Measurements from ENCODE around the gene LPCAT4. TPM values are rescaled to one million over a fixed set of nuclear protein-coding genes. Genes with fewer than 3 reads are reported as not detected.
"Not testable (repeated sequence)": the region's sequence is repeated elsewhere in the genome, so short reads cannot be mapped to it uniquely, and the experiment has no call there.

Gene LPCAT4
- total RNA-seq (2014; rRNA removed; shearing (Covaris generic)): 22.3 and 25.4 TPM in 2 replicates
- 49.6 and 61.2 TPM in 2 replicates for polyA plus RNA-seq (2015; cell fraction: cytosol; rRNA removed)
- 194 and 241 TPM in 2 replicates for polyA plus RNA-seq (2015; cell fraction: nucleus; rRNA removed)

GRCh38 chr15:34367101-34368081 lies at the start of gene LPCAT4:
Gene LPCAT4 (minus strand): TSS chr15:34367196. CDS start chr15:34367100, 96 bp downstream.
- peak; percentile 93 for DNase-seq (ENCODE audit: low read depth)

GRCh38 chr15:34409511-34409910 lies 42.5 kb upstream of the LPCAT4 start:
- not testable (repeated sequence) for DNase-seq (ENCODE audit: low read depth)

DNA sequence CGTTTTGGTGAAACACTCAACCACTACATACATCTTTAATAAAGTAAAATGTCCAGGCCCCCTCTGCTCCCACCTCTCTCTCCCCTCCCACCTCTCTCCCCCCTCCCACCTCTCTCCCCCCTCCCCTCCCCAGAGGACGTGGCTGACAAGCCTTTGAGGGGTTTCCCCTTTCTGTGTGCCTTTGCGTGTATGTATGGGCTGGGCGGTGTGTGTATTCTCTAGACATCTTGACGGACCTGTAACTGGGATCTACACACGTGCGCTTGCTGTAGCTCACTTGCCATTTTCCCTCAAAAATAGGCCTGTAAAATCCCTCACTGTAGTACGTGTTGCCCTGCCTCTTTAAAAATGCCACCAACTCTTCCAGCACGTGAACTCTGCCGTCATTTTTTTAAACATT lies 42.0 kb upstream of the LPCAT4 start:
- not testable (repeated sequence) for DNase-seq (ENCODE audit: low read depth)

- DNase-seq (ENCODE audit: low read depth): not testable (repeated sequence)
Measured at GRCh38 chr15:34403899-34404298, 36.9 kb upstream of the LPCAT4 start.

- not testable (repeated sequence) for DNase-seq (ENCODE audit: low read depth)
Measured at GRCh38 chr15:34403160-34403598, 36.2 kb upstream of the LPCAT4 start.

- DNase-seq (ENCODE audit: low read depth): not testable (repeated sequence)
Measured at GRCh38 chr15:34397637-34398259, 30.8 kb upstream of the LPCAT4 start.

DNA sequence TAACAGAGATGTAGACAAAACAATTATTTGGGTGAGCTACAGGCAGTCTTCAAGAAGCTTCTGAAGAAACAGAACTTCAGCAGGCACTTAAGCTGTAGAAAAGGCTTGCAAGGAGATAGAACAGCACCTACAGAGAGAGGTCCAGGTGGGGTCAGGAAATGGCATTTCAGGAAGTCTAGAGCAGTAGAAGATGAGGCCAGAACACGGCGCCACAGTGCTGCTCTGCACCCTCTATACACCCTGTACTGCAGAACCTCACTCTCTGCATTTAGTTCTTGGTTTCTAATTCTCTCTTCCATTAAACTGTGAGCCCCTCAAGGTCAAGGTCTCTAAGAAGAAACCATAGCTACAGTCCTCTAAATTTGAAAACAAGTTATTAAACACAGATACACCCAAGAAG lies 26.0 kb upstream of the LPCAT4 start:
- not testable (repeated sequence) for DNase-seq (ENCODE audit: low read depth)

- not testable (repeated sequence) for DNase-seq (ENCODE audit: low read depth)
Measured at GRCh38 chr15:34389594-34390086, 22.6 kb upstream of the LPCAT4 start.

DNA sequence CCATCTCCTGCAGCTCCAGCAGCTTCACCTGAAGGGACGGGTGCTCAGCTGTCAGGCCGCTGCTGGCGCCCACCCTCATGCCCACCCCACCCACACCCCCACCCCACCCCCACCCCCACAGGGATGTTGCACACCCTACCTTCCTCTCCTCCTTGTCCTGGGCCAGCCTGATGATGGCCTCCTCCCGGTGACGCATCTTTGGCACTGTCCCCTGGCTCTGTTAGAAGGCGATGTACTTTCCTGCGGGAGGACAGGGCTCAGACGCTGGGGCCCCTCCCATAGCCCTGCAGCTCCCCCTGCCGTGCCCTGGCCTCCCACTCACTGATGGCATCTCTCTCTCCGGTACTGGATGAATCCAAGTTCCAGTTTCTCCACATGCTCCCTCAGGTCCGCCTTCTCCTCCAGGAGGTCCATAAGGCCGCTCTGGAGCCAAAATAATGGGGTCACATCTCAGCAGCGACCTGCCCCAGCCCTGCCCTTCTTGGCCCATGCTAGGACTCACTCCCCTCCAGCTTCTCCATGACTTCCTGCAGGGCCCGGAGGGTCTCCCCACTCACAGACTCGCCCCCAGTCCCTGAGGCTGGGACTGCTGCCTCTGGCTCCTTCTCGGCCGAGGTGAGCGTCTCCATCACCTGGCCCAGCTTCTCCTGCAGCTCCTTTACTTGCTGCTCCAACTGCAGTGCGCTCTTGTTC lies 15.0 kb upstream of the LPCAT4 start:
- not testable (repeated sequence) for DNase-seq (ENCODE audit: low read depth)

GRCh38 chr15:34380491-34380890 lies 13.5 kb upstream of the LPCAT4 start:
- DNase-seq (ENCODE audit: low read depth): not testable (repeated sequence)

DNA sequence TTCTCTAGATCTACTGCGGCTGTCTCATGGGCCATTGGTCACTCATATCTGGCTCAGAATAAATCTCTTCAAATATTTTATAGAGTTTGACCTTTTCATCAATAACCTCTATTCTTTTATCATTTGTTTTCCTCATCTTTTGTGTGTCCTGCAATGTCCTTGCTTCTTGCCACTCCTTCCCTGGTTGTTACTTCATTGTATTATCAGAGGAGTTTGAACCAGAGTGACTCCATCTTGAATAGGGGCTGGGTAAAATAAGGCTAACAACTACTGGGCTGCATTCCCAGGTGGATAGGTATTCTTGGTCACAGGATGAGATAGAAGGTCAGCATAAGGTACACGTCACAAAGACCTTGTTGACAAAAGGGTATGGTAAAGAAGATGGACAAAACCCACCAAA lies 9.9 kb upstream of the LPCAT4 start:
- DNase-seq (ENCODE audit: low read depth): no peak

DNA sequence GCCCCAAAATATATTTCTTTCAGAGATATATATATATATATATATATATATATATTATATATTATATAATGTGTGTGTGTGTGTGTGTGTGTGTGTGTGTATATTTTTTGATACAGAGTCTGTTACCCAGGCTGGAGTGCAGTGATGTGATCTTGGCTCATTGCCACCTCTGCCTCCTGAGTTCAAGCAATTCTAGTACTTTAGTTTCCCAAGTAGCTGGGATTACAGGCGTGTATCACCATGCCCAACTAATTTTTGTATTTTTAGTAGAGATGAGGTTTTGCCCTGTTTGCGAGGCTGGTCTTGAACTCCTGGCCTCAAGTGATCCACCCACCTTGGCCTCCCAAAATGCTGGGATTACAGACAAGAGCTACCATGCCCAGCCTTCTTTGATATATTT lies 8.5 kb upstream of the LPCAT4 start:
- DNase-seq (ENCODE audit: low read depth): not testable (repeated sequence)

DNA sequence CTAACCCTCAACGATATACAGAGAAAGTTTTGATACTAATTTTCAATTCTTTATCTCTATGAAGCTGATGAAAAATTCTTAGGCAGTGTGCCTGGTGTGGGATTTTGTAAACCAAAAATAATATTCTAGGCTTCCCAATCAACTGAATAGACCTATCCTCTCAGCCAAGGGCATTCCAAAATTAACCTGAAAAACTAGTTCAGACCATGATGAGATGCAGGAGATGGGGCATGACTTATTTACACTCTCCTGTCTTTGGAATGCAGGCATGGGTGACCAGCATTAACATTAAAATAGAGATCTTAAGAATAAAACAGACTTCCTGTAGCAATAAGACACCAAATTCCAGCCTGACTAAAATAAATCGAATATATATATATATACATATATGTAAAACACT lies 7.8 kb upstream of the LPCAT4 start:
- no peak for DNase-seq (ENCODE audit: low read depth)

GRCh38 chr15:34373951-34374350 lies 7.0 kb upstream of the LPCAT4 start:
- no peak for DNase-seq (ENCODE audit: low read depth)

DNA sequence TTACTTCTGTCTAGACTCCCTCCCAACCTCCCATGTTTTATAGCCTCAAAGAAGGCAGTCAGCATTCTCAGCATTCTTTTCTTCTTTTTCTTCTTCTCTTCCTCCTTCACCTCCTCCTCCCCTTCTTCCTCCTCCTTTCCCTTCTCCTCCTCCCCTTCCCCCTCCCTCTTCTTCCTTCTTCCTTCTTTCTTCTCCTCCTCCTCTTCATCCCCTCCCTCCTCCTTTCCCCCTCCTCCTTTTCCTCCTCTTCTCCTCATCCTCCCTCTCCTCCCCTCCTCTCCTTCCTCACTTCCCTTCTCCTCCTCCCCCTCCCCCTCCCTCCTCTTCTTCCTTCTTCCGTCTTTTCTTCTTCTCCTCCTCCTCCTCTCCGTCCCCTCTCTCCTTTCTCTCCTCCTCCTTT lies 3.6 kb upstream of the LPCAT4 start:
- no peak for DNase-seq (ENCODE audit: low read depth)

DNA sequence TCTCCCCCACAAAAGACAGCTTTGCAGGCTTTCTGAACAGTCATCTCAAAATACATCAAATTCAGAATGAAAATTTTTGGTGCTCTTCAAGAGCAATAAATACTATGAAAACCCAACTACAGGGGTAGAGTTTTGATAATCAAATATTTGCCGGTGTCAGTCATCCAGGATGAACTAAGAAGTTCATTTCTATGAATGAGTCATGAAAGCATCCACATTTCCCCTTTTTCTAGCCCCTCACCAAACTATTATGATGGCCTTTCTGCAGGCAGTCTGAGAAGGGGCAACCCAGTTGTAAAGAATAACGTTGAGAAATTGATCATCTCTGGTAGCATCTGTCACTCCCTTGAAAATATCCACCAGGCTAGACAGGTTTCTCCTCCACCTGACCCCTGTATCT lies 3.1 kb upstream of the LPCAT4 start:
- DNase-seq (ENCODE audit: low read depth): no peak

- DNase-seq (ENCODE audit: low read depth): peak; percentile 80
Measured at GRCh38 chr15:34366271-34367065, 528 bp downstream of the LPCAT4 start.

DNA sequence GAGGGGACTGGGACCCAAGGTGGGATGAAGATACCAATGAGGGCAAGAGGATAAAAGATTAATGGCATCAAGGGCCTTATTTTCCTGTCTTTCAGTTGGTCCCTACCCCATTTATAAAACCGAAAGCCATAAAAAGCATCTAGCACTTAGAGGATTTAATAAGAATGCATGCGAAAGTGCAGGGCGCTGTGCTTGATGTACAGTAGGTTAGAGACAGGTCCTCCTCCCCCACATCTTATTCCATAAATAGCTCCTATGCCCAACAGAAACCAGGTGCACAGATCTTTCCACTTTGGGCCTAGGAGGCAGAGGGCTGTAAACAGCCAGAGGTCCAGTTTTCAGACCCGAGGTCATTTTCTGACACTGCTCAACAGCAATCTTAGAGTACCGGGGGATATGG lies 1.2 kb downstream of the LPCAT4 start:
- DNase-seq (ENCODE audit: low read depth): no peak

- no peak for DNase-seq (ENCODE audit: low read depth)
Measured at GRCh38 chr15:34365091-34365825, 1.7 kb downstream of the LPCAT4 start.

GRCh38 chr15:34364041-34364440 lies 3.0 kb downstream of the LPCAT4 start:
- no peak for DNase-seq (ENCODE audit: low read depth)

Data from HT1080 (cell line).